NCI-H2227 (cell line): Measurements from ENCODE around the gene ROPN1L.
"Not testable (repeated sequence)": the region's sequence is repeated elsewhere in the genome, so short reads cannot be mapped to it uniquely, and the experiment has no call there.

Experiments
- DNase-seq: peaks from one replicate; lab custom pipeline; 2025; ENCODE audit not compliant: unreplicated experiment; lab: John Stamatoyannopoulos, UW

ROPN1L gene

DNA sequence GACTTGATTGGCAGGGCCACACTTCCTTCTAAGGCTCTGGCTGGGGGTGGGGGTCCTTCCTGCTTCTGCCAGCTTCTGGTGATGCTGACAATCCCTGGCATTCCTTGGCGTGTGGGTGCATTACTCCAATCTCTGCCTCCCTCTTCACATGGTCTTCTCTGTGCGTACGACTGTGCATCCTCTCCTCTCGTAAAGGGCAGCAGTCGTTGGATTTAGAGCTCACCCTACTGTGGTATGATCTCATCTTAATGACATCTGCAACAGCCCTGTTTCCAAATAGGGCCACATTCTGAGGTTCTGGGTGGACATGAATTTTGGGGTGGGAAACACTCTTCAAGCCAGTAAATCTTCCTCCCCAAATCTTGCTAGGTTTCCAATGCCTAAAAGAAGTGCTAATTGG is 36.8 kb downstream of the ROPN1L start:
- DNase-seq, result no peak

DNA sequence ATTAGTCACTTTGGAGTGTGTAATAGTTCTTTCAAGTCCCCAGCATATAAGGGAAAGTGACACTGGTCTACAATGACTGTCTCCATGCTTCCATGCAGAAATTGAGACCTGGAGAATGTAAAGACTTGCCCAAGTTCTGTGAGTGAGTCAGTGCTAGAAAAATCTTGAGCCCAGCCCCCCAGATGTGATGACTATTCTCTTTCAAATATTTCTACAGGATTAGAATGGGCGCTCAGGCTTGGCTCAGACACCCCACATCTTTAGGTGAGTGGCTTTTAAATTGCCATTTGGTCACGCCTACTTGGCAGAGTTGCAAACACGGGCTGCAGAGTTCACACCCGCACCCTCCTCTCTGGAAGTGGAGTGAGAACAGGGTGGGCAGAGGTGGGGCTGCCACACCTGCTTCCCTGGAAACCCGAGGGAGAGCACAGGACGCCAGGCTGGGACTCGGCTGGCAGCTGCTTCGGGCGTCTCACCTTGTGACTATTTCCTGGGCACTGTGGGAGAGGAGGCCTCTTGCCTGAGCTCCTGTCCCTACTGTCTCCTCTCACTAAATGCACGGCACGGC is 37.6 kb downstream of the ROPN1L start:
- no peak for DNase-seq

DNA sequence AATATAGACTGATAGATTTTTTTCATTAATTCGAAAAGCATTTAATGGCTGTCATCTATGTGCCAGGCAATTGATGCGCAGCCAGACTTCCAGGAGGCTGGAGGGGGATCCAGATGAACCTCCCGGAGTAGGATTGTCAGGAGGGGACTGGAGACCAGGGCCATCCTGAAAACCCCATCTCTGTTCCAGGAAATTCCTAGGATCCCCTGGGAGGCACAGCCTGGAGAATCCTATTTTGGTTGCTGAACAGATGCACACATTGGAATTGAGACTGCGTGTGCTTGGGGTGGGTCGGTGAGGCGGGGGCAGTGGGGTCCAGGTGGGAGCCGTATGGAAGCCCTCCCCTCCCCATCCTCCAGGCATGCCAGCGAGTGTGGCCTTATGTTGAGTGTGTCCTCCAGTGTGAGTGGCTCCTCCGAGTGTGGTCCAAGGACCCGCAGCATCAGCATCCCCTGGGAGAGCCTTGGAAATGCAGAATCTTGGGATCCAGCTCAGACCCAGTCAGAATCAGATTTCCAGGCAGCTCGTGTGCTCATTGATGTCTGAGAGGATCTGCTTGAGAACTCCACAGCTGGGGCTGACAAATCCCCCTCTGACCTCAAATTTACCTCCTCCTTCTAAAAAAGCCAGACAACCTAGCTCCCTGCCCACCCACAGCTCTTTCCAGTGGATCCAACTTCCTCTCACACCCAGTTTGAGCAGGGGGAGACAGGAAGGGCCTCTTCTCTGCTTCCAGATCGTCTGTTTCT is 38.7 kb downstream of the ROPN1L start:
- no peak for DNase-seq

DNA sequence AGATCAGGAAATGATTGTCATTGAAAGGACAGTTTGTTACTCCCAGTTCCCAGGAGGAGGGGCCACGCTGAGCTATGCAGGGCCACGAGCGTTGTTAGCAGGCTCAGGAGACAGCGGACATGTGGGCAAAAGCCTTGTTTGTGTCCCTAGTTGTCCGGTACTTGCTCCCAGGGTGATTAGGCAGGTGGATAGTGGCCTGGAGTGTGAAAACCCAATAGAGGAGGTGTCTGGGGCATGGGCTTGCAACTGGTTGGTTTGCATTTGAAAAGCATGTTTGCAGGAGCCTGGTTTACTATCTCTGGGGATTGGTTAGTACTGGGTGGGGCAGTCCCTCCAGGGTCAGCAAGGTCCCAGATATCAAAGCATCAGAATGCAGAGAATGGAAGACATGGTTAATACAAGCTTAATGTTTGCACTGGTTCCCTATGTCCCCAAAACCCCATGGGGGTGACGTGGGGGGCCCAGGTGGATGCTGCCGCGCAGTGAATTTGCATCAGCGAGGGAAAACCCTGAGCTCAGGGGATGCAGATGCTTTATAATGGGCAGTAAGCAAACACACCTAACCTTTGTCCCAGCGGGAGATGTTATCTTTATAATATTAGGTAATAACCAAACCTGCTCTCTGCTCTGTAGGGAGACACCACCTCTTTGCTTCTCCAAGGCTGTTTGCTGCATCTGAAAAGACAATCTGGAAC is 39.7 kb downstream of the ROPN1L start:
- no peak for DNase-seq

DNA sequence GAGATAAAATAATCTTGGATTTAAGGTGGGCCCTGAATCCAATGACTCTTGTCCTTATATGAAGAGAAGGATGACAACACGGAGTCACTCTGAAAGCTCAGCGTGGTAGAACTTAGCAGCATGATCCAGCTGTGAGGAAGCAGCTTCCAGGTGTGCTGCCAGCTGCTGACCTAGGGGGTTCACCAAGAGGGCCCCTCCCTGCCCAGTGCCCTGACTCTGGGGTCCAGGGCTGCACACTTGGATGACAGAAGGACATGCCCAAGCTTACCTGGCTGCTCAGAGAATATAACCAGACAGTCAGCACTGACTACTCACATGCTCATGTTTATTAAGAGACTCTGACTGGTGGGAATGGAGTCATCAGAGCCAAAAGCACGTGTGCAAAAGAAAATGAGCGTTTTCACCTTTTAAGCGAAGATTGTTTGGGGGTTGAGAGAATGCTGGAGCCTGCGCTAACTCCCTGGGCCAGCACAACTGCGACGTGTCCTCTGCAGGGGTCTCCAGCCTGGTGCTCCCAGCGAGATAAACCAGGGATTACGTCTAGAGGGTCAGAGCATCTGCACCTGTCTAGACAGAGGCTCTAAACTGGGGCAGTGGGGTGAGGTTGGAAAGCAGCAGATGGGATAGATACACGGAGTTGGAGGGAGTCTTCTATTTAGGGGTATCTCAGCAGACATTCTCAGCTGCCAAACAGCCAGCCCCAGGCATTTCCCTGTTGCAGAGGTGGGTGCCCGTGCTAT is 41.3 kb downstream of the ROPN1L start:
- DNase-seq, result no peak

DNA sequence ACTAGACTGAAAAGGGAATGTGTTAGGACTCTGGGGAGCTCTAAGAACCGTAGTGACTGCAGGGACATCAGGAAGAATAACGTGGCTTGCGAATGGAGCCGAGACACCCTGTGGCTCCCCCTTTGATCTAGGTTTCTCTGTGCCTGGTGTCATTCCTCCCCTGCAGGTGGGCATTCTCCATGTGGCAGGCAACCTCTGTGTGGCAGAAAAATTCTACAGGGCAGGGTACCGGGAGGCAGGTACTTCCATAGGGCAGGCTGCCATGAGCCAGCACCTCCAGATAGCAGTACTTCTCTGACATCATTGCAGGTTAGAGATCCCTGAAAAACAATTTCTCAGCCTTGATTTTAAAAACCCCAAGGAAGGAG is 43.1 kb downstream of the ROPN1L start:
- DNase-seq, result no peak

DNA sequence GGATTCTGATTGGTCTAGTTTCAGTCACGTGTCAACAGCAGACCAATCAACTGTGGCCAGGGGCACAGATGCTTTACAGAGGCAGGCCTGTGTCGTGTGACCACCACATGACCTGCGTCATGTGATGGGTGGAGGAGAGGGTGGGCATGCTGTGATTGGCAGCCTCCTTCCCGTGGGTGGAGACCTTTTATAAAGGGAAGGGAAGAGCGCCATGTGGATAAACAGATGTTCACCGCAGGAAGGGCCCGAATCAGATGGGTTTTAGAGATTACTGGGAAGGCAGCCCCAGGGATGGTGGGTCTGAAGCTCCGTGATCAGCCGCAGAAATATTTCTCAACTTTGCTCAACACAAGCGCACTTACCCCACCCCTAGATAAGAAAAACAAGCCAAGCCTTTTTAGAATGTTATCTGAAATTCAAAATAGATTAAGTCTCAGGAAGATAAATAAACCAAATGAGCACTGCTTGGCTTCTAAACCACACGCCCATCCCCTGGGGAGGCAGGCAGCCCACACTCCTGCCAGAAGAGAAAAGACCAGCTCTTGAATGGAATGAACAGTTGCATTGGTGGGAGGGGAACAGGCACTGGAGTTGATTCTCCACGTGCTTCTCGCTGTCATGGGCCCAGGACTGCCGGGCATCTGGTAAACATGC is 43.6 kb downstream of the ROPN1L start:
- DNase-seq, result no peak

DNA sequence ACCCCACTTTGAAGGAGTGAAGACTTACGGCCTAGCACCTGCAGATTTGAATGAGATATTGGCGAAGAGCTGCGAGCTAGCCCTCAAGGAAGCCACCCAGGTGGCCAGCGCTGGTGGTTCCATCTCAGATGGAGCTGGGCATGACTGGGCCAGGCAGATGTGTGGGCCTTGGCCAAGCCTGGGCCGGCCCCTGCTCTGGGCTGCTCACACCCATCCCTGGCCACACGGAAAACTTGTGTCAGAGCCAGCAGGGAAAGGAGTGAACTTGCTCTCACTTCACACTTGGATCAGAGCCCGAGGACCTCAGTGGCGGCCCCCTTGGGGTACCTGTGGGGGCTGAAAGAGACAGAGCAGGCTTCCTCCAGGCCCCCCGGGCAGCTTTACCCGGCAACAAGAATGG is 44.2 kb downstream of the ROPN1L start:
- DNase-seq, result no peak

DNA sequence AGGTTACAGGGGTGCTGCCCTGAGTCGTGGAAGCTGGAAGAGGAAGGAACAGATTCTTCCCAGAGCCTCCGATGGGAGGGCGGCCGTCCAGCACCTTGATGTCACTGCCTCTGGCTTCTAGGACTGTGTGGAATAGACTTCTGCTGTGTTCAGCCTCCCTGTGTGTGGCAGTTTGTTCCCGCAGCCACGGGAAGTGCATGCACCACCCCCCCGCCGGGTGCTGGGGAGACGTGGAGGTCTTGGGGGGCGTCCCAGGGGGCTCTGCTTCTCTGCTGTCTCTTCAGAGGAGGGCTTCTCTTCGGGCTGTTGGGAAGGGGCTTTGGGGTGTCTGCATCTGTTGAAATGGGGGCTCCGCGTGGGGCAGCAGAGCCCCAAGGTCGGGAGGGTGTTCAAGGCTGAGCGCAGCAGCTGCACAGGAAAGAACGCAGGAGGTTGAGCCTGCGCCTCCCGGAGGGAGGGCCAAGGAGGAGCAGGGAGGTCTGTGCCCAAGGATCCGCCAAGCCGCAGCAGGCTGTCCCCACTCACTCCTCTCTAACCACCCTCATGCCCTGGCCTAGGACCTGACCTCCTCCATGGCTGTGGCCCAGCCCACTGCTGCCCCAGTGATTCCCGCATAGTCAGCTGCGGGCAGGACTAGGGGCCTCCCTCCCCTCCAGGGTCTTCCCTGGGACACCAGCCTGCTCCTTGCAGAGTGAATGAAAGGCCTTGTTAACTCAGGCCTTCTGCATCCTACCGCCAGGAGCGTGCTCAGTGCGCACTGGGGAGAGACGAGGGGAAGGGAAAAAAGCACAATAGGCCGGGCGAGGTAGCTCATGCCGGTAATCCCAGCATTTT is 45.0 kb downstream of the ROPN1L start:
- DNase-seq, result no peak

DNA sequence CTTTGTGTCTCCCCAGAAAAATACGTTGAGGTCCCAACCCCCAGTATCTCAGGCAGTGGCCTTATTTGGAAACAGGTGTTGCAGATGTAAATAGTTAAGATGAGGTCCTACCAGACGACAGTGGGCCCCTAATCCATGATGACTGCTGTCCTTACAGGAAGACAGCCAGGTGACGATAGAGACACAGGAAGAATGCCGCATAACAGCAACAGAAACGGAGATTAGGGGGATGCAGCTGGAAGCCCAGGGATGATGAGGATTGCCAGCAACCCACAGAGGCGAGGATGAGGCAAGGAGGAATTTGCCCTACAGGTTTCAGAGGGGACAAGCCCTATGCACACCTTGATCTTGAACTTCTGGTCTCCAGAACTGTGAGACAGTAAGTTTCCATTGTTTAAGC is 46.5 kb downstream of the ROPN1L start:
- no peak for DNase-seq

DNA sequence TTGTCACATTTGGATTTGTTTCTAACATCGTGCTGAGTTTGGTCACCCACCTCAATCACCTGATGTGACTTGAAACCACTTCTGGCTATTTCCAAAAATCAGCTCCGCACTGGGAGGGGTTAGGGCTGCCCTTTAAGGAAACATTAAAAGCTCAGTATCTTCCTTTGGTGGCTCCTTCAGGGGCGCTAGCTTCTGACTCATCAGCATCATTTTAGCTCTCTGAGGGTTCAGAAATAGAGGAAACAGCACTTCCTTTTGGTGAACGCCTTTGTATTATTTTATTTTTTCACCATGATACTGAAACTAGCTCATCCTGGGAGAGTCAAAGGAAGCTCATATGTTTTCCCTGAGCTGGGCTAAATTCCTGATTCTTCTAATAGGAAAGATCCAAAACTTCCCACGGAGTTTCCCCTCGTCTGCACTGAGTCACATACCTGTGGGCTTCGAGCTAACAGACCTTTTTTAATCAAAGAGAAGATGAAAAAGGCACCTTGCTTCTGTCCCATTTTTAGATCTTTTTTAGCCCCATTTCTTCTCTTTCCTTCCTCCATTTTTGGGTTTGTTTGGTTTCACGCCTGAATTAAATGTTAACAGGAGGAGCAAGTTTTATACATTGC is 48.2 kb downstream of the ROPN1L start:
- no peak for DNase-seq

DNA sequence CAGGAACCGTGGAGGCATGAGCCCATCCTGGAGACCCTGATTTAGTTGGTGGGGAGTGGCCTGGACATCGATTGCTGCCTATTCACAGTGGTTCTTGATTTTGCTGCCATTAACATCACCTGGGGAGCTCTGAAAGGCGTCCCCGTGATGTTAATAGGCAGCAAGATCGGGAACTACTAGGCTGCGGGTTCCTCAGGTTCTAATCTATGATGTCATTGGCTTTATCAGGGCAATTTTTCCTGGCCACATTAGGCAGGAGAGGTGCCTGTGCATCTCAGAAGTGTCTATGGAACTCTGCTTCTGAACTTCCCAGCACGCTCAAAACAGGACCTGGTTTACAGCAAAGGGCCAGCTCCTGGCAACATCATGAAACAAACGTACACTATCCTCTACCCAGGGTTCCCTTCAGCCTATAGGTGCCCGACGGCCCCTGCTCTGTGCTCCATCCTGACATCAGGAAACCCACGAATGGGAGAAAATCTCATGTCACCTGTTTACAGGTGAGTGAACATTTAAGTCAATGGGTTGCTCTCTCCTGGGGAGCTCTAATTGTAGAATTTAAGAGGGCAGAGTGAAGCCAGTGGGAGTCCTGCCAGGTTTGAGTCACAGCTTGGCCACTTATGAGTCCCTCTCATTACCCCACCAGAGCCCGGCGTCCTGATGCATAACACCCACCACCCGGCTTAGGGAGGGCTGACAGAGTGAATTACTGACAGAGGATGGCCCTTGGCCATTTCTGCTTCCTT is 49.4 kb downstream of the ROPN1L start:
- no peak for DNase-seq

DNA sequence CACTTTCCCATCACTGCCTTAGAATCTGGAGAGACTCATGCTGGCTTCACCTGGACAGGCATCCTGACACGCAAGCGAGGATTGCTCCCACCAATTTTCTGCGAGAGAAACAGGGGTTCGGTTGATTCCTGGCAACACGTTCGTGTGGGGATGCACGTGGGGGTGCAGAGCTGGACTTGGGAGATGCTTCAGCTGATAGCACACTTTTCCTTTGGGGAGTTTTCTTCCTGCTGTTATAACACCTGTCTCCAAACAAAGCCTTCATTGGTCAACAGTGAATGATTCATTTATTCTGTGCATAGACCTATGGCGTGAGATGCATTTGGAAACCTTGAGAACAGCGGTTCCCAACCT is 50.0 kb downstream of the ROPN1L start:
- no peak for DNase-seq

DNA sequence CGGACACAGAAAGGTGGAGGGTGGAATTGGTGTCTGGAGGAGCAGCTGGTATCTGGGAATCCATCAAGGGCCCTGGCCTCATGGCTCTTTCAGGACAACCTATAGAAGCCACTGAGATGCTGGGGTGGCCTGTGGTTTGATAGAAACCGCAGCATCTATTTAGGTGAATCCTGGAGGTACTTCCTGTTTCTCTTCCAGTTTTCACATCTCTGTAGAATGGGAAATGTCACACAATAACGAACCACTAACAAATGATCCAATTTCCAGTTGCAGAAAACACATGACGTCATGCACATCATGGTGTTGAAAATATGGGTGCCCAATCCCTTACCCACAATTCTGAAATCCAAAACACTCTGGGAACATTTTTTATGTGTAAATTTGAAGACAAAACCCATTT is 52.2 kb downstream of the ROPN1L start:
- DNase-seq, result no peak

DNA sequence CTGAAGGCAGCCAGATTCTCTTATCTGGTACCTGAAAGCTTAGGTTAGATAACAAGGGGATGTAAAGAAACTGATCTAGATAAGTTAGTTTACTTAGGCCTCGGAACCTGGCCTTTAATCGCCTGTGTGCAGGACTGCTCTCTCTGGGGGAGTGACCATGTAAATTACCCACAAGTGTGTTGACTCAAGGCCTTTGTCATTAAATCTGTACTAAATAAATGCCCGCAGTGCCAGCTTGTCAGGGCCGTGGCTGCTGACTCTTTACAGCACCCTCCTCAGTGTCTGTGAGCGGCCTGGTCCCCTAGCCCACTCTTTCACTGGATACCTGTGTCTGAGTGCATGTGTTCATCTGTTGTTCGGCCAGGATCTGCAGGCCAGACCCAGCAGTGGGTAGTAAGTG is 52.8 kb downstream of the ROPN1L start:
- not testable (repeated sequence) for DNase-seq

DNA sequence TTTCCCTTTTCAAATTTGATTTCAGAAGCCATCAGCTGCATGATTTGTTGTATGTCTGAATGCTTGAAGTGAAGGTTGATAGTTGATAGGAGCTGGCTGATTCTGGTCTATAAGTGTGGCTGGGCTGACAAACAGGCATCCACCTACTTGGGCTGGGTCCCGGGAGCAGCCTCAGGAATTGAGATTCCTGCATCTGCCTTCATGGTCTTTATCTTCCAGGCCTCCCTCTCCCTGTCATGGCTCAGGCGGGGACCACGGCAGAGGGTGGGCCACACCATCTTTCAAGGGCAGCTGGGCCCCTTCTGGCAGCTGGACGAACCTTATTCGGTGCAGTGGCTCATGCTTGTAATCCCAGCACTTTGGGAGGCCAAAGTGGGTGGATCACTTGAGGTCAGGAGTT is 55.9 kb downstream of the ROPN1L start:
- no peak for DNase-seq

DNA sequence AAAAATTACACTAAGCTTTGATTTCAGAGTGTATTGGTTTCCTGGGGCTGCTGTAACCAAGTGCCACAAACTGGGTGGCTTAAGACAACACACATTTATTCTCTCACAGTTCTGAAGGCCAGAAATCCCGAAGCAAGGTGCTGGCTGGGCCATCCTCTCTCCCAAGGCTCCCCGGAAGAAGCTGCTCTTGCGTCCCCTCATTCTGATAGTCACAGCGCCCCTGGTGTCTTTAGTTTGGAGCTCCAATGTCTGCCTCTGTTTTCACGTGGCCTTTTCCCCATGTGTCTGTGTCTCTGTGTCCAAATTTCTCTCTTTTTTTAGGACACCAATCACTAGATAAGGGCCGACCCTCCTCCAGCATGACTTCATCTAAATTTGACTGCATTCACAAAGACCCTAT is 56.7 kb downstream of the ROPN1L start:
- DNase-seq, result no peak

DNA sequence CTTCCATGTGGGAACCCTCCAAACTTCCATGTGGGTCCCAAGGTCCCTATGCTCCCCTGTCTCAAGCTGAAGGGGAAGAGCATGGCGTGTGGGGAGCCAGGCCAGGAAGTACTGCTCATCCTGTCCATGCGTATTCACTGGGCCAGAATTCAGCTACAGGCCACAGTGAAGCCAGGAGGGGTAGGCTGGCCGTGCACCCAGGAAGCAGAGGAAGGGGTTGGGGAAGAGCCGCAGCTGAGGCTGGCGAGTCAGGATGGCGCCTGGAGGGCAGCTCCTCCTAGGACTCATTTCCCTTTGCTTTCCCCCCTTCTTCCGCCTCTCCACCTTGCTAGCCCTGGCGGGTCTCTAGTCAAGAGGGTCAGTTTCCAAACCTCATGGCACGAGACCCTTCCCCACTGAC is 57.4 kb downstream of the ROPN1L start:
- no peak for DNase-seq

DNA sequence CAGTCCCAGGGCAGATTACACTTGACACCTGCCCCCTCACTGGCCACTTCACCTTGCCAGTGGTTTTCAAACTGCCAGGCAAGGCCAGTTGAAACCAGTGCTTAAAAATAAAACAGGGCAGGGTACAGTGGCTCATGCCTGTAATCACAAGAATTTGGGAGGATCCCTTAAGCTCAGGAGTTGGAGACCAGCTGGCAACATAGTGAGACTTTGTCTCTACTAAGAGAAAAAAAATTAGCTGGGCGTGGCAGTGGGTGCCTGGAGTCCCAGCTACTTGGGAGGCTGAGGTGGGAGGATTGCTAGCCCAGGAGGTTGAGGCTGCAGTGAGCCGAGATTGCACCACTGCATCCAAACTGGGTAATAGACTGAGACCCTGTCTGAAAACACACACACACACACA is 58.1 kb downstream of the ROPN1L start:
- no peak for DNase-seq
